Trophoblast cell (in vitro differentiated cells and primary cell): ENCODE measurements around the gene ANXA8.

Experiments used
- DNase-seq, 2 donors: peaks; one replicate each; pipeline ENCODE4 v3.0.0-alpha.2; 2016
- H2AFZ ChIP-seq: 2 replicates; pipeline ENCODE4 v1.6.1; 2013; ENCODE audit warnings: low read length, moderate library complexity, mild to moderate bottlenecking; ENCODE audit not compliant: insufficient read depth, poor library complexity
- H2AK5ac ChIP-seq: 2 replicates; pipeline ENCODE4 v1.6.1; 2013; ENCODE audit warnings: mild to moderate bottlenecking, low read length
- H2BK120ac ChIP-seq: 2 replicates; pipeline ENCODE4 v1.6.1; 2013; ENCODE audit warnings: low read length, mild to moderate bottlenecking, moderate library complexity; ENCODE audit not compliant: insufficient read depth, poor library complexity
- H2BK12ac ChIP-seq: 2 replicates; pipeline ENCODE4 v1.6.1; 2013; ENCODE audit warnings: mild to moderate bottlenecking, low read length, moderate library complexity
- H2BK5ac ChIP-seq: 2 replicates; pipeline ENCODE4 v1.6.1; 2013; ENCODE audit warnings: low read length, low read depth, moderate library complexity, mild to moderate bottlenecking; ENCODE audit not compliant: poor library complexity
- H3K14ac ChIP-seq: 2 replicates; pipeline ENCODE4 v1.6.1; 2013; ENCODE audit warnings: mild to moderate bottlenecking, low read length
- H3K18ac ChIP-seq: 2 replicates; pipeline ENCODE4 v1.6.1; 2013; ENCODE audit warnings: mild to moderate bottlenecking, low read length
- H3K23ac ChIP-seq: 2 replicates; pipeline ENCODE4 v1.6.1; 2013; ENCODE audit warnings: low read length
- H3K27ac ChIP-seq: 2 replicates; pipeline ENCODE4 v1.5.1; 2013; ENCODE audit warnings: low read depth, mild to moderate bottlenecking, inconsistent platforms, low read length, moderate library complexity
- H3K27me3 ChIP-seq: 2 replicates; pipeline ENCODE4 v1.6.1; 2013; ENCODE audit warnings: inconsistent platforms, mild to moderate bottlenecking, low read length, moderate library complexity; ENCODE audit not compliant: insufficient read depth
- H3K36me3 ChIP-seq, 2 experiments: 1 replicate in 1 of 2; 2 replicates in 1 of 2; pipeline ENCODE4 v1.6.1; 2013; ENCODE audit warnings: low read length in 2 of 2, mild to moderate bottlenecking in 2 of 2, moderate library complexity in 1 of 2; ENCODE audit not compliant: insufficient read depth in 2 of 2, control insufficient read depth in 1 of 2
- H3K4ac ChIP-seq: 2 replicates; pipeline ENCODE4 v1.6.1; 2013; ENCODE audit warnings: low read depth, mild to moderate bottlenecking, low read length, moderate library complexity
- H3K4me1 ChIP-seq, 2 experiments: 1 replicate in 1 of 2; 2 replicates in 1 of 2; pipeline ENCODE4 v1.6.1; 2013; ENCODE audit warnings: low read length in 2 of 2, mild to moderate bottlenecking in 2 of 2, moderate library complexity in 1 of 2; ENCODE audit not compliant: insufficient read depth in 2 of 2, control insufficient read depth in 1 of 2
- H3K4me2 ChIP-seq: 2 replicates; pipeline ENCODE4 v1.6.1; 2013; ENCODE audit warnings: inconsistent platforms, mild to moderate bottlenecking, low read length, moderate library complexity
- H3K4me3 ChIP-seq: 2 replicates; pipeline ENCODE4 v1.5.1; 2013; ENCODE audit warnings: mild to moderate bottlenecking, low read depth, low read length, inconsistent platforms
- H3K79me1 ChIP-seq: one replicate; pipeline ENCODE4 v1.6.1; 2013; ENCODE audit warnings: low read length
- H3K79me2 ChIP-seq: 2 replicates; pipeline ENCODE4 v1.6.1; 2013; ENCODE audit warnings: low read length, mild to moderate bottlenecking; ENCODE audit not compliant: control insufficient read depth, insufficient read depth, poor library complexity
- H3K9ac ChIP-seq: 2 replicates; pipeline ENCODE4 v1.6.1; 2013; ENCODE audit warnings: mild to moderate bottlenecking, low read length
- H3K9me3 ChIP-seq: 2 replicates; pipeline ENCODE4 v1.6.1; 2013; ENCODE audit warnings: low read depth, mild to moderate bottlenecking, control low read depth, inconsistent platforms, low read length; ENCODE audit not compliant: insufficient read depth
- H4K12ac ChIP-seq: 2 replicates; pipeline ENCODE4 v1.6.1; 2013; ENCODE audit warnings: low read depth, mild to moderate bottlenecking, low read length, moderate library complexity
- H4K8ac ChIP-seq: 2 replicates; pipeline ENCODE4 v1.6.1; 2013; ENCODE audit warnings: low read depth, mild to moderate bottlenecking, low read length, moderate library complexity
- H4K91ac ChIP-seq: one replicate; pipeline ENCODE4 v1.6.1; 2013; ENCODE audit warnings: low read depth, mild to moderate bottlenecking, low read length, moderate library complexity
- WGBS: extraction: QIAGEN DNeasy Blood & Tissue Kit; methylation state at CpG from one replicate; pipeline ENCODE4 v1.1.7; 2013; ENCODE audit warnings: missing lambda C conversion rate; ENCODE audit not compliant: insufficient read length, insufficient coverage; ENCODE audit errors: extremely low coverage; 5-methylcytosine and 5-hydroxymethylcytosine counted together

Gene ANXA8

DNA sequence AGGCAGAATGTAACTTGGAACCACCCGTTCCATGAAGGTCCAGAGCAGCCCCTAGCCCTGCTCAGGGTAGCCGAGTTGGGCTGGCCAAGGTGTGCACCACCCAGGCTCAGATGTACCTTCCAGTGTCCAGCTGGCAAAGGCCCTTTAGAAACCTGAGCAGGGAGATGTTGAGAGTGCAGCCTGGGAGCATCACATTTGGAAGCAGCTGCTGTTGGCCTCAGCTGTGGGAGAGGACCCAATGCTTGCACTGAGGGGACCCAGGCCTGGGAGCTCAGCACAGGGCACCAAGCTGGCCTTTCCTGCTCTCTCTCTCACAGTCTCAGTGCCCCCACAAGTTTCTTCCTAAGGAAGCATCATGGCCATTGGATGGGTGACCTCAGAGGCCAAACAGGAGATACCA lies 33.5 kb downstream of the ANXA8 start:
- Histone ChIP-seq H3K9ac (no peak overlapping the region), H4K12ac (no peak overlapping the region), H3K79me1 (no peaks in the 10 kb centered on the region), H4K8ac (no peak overlapping the region), H3K14ac (no peak overlapping the region), H3K36me3 (no peaks in the 10 kb centered on the region), H3K27ac (no peak overlapping the region), H3K4me3 (no peak overlapping the region), H2AK5ac (no peak overlapping the region), H3K4me2 (no peak overlapping the region), H2AFZ (no peak overlapping the region), H3K27me3 (no peaks in the 10 kb centered on the region), H3K4me1 (no peaks in the 10 kb centered on the region), H3K23ac (no peak overlapping the region), H3K18ac (no peak overlapping the region), H4K91ac (no peak overlapping the region), H3K4ac (no peak overlapping the region), H2BK120ac (no peak overlapping the region), H3K79me2 (no peaks in the 10 kb centered on the region), H3K9me3 (peaks cover 11% of the 10 kb centered on the region), H2BK12ac (no peak overlapping the region), H2BK5ac (no peak overlapping the region)
- WGBS, result no CpG with 5 or more reads among the region's 2 CpGs
- no peak for DNase-seq

DNA sequence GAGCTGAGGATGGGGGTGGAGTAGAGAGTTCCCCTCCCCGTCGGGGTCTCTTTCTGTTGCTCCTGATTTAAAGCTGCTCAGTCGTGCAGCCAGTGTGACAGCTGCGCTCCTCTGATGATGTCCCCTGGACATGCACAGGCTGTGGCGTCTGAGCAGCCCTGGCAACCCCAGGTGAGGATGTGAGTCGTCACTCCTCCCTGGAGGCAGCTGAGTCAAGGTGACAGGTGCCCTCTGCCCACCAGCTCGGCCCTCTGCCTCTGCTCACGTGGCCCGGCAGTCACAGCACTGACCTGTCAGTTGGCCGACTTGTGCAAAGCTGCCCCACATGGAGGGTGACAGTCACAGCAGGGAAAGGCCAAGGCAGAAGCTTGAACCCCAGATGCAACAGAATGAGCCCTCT lies 33.9 kb downstream of the ANXA8 start:
- no peak for DNase-seq
- Histone ChIP-seq H4K8ac (no peak overlapping the region), H3K9ac (no peak overlapping the region), H3K4ac (no peak overlapping the region), H3K4me3 (no peak overlapping the region), H3K9me3 (peaks cover 11% of the 10 kb centered on the region), H2AFZ (no peak overlapping the region), H3K36me3 (no peaks in the 10 kb centered on the region), H3K27ac (no peak overlapping the region), H3K27me3 (no peaks in the 10 kb centered on the region), H2BK120ac (no peak overlapping the region), H2BK12ac (no peak overlapping the region), H3K79me1 (no peaks in the 10 kb centered on the region), H3K23ac (no peak overlapping the region), H4K12ac (no peak overlapping the region), H2BK5ac (no peak overlapping the region), H3K18ac (no peak overlapping the region), H3K14ac (no peak overlapping the region), H3K4me2 (no peak overlapping the region), H3K79me2 (no peaks in the 10 kb centered on the region), H2AK5ac (no peak overlapping the region), H3K4me1 (no peaks in the 10 kb centered on the region), H4K91ac (no peak overlapping the region)
- WGBS, result no CpG with 5 or more reads among the region's 10 CpGs

DNA sequence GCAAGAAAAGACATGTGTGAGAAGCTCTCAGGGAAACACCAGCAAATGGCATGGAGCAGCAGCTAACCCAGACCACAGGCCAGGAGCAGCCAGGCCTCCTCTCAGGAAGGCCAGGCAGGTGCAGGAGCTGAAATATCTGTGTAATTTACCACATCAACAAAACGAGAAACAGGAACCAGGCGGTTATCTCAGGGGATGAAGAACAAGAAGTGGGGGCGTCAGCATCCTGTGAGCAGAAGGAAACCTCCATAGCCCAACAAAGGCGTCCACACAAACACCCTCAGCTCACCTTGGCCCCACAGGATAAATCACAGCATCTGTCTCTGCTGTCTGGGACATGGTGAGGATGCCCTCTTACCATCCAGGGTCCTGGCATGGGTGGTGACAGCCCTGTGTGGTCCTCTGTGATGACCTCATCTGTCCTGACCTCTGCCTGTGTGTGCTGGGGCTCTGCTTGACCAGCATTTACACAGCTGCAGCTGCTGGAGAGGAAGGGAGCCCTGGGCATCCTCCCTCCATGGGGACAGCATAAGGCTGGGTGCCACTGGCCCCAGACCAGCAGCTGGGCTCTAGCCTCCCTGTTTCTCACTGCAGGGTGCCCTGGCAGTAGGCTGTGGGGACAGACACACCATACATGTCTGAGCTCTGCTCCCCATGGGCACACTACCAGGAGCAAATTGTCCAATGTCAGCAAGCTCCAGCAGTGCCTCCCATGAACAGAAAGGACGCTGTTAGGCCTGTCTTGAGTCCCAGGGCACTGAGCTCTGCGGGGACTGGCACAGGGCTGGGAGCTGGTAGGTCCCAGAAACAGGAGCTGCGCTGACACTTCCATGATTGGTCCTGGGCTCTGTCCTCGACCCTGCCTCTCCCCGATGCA lies 34.6 kb downstream of the ANXA8 start:
- H3K4me2 ChIP-seq, result no peak overlapping the region
- DNase-seq, result no peak
- H3K79me1 ChIP-seq, result no peaks in the 10 kb centered on the region
- H2AK5ac ChIP-seq, result no peak overlapping the region
- no peak overlapping the region for H3K23ac ChIP-seq
- H3K27ac ChIP-seq, result no peak overlapping the region
- H3K4me1 ChIP-seq, result no peaks in the 10 kb centered on the region
- H3K79me2 ChIP-seq, result no peaks in the 10 kb centered on the region
- peak overlapping the region; percentile 28 for H3K4me3 ChIP-seq
- H2BK12ac ChIP-seq, result no peak overlapping the region
- no peak overlapping the region for H3K18ac ChIP-seq
- no CpG with 5 or more reads among the region's 9 CpGs for WGBS
- no peaks in the 10 kb centered on the region for H3K27me3 ChIP-seq
- no peak overlapping the region for H3K14ac ChIP-seq
- no peak overlapping the region for H4K8ac ChIP-seq
- H2BK120ac ChIP-seq, result no peak overlapping the region
- H3K4ac ChIP-seq, result no peak overlapping the region
- H3K36me3 ChIP-seq, result no peaks in the 10 kb centered on the region
- no peak overlapping the region for H2AFZ ChIP-seq
- no peak overlapping the region for H3K9ac ChIP-seq
- no peak overlapping the region for H2BK5ac ChIP-seq
- no peak overlapping the region for H4K12ac ChIP-seq
- no peak overlapping the region for H4K91ac ChIP-seq
- H3K9me3 ChIP-seq, result peaks cover 10% of the 10 kb centered on the region

DNA sequence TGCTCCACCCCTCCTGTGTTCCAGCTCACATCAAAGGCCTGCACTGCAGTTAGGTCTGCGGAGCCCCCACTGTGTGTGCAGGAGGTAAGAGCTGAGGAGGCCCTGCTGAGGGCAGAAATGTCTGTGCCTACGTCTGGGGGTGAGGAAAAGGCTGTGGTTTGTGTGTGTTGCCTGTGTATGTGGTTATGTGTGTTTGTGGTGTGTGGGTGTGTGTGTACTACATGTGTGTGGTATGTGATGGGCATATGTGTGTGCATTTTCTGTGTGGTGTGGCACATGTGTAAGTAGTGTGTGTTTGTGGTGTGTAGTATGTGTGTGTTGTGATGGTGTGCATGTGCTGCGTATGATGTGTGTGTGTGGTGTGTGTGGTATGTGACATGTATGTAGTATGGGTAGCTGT lies 36.2 kb downstream of the ANXA8 start:
- Histone ChIP-seq H4K8ac (no peak overlapping the region), H3K4me2 (no peak overlapping the region), H3K9ac (no peak overlapping the region), H2BK5ac (no peak overlapping the region), H3K18ac (no peak overlapping the region), H2BK120ac (no peak overlapping the region), H3K79me1 (peaks cover 1% of the 10 kb centered on the region), H3K23ac (peak overlapping the region; percentile 46), H3K14ac (no peak overlapping the region), H4K12ac (no peak overlapping the region), H3K9me3 (peaks cover 11% of the 10 kb centered on the region), H2AFZ (no peak overlapping the region), H3K79me2 (no peaks in the 10 kb centered on the region), H3K27ac (no peak overlapping the region), H3K4me3 (peak overlapping the region; percentile 39), H3K36me3 (no peaks in the 10 kb centered on the region), H3K4me1 (peaks cover under 1 to 4% of the 10 kb centered on the region in 2 experiments), H2BK12ac (no peak overlapping the region), H4K91ac (no peak overlapping the region), H3K4ac (no peak overlapping the region), H2AK5ac (no peak overlapping the region), H3K27me3 (no peaks in the 10 kb centered on the region)
- WGBS, result no CpG with 5 or more reads among the region's 3 CpGs
- no peak for DNase-seq
